Placental pericyte (primary cell): ENCODE results near the gene ADGRE1. TPM values are rescaled to one million over a fixed set of nuclear protein-coding genes. Genes with fewer than 3 reads are reported as not detected.

Experiments used
- small RNA-seq: library from RNA; depleted of rRNA; stranded (forward); fragments of <200 nt; gene quantifications from one replicate; pipeline ENCODE3, GENCODE V24; 2012; ENCODE audit warnings: low replicate concordance
- total RNA-seq: library from RNA; depleted of rRNA; stranded (reverse); fragments of >200 nt; gene quantifications from 2 replicates; pipeline ENCODE4 v1.2.3, GENCODE V29; 2012

The ADGRE1 gene
- 0.22 TPM in 1 of 2 replicates, not detected in the other for total RNA-seq

DNA sequence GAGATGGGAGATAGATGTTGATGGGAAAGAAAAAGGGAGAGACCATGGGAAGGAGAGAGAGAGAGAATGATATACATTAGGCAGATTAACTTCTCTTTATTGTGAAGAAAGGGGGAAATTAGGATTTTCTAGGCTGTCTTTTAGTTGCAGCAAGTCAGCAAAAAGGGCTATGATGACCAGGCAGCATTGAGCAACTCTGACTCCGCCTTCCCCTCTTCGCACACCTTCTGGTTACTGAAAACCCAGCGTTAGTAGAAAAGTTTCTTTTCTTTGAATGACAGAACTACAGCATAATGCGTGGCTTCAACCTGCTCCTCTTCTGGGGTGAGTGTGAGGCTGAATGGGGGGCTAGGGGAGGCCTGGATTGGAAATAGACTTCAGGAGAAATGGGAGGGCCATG is at the start of gene ADGRE1:
Gene ADGRE1, plus strand, starts transcription at position 264 of the 400 bp plus-strand sequence. Its CDS starts 30 bp downstream, at position 294.

Small RNAs within 50 kb of the gene (small RNA-seq; reads per million reads assigned to genes)
- not detected for gene RF00017

Other genes starting within 250 kb of the ADGRE1 start
- gene TNFSF14, start 217.4 kb upstream of the ADGRE1 start, total RNA-seq: 0.14 and 0.22 TPM in 2 replicates
- 33.9 and 203 TPM in 2 replicates for gene C3, start 166.9 kb upstream of the ADGRE1 start, total RNA-seq
- gene GPR108, start 150.0 kb upstream of the ADGRE1 start, total RNA-seq: 41.5 and 79.7 TPM in 2 replicates
- 54.1 and 54.8 TPM in 2 replicates for gene TRIP10, start 147.9 kb upstream of the ADGRE1 start, total RNA-seq
- 0.29 TPM in 1 of 2 replicates, not detected in the other for gene SH2D3A, start 120.1 kb upstream of the ADGRE1 start, total RNA-seq
- not detected in 2 replicates for gene VAV1, start 114.9 kb upstream of the ADGRE1 start, total RNA-seq
- gene MBD3L2B, start 133.9 kb downstream of the ADGRE1 start, total RNA-seq: not detected in 2 replicates
- gene MBD3L5, start 143.0 kb downstream of the ADGRE1 start, total RNA-seq: not detected in 2 replicates
- not detected in 2 replicates for gene MBD3L4, start 152.6 kb downstream of the ADGRE1 start, total RNA-seq
- gene MBD3L2, start 161.7 kb downstream of the ADGRE1 start, total RNA-seq: not detected in 2 replicates
- gene MBD3L3, start 171.1 kb downstream of the ADGRE1 start, total RNA-seq: not detected in 2 replicates
- gene ZNF557, start 182.1 kb downstream of the ADGRE1 start, total RNA-seq: 11.6 and 12.7 TPM in 2 replicates